Cerebellar cortex (tissue), 1 donor: ENCODE measurements around the gene ATM.
"Not testable (repeated sequence)": the region's sequence is repeated elsewhere in the genome, so short reads cannot be mapped to it uniquely, and the experiment has no call there.

Experiments
- DNase-seq: peaks from one replicate; pipeline ENCODE4 v3.0.0-alpha.2; 2015; ENCODE audit warnings: low spot score

The ATM gene

DNA sequence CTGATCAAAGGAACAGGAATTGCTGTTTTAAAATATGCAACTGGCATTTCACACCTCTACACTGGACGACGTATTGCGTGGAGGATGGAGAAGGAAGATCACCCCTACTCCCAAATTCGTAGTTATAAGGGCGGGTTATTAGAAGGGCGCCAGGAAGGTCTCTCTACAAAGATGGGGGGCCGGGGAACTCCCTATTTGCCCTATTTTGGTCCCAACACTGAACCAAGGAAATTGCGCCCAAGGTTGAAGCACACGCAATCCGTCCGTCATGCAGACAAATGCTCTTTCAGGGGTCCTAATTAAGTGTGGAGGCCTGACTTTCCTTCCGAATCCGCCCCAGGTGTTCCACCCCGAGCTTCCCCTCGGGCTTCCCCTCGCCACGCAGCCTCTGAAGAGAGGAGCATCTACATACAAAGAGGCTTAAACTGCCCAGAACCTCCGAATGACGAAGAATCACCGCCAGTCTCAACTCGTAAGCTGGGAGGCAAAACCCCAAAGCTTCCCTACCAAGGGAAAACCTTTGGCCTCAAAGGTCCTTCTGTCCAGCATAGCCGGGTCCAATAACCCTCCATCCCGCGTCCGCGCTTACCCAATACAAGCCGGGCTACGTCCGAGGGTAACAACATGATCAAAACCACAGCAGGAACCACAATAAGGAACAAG is 825 bp upstream of the ATM start:
- DNase-seq: no peak

DNA sequence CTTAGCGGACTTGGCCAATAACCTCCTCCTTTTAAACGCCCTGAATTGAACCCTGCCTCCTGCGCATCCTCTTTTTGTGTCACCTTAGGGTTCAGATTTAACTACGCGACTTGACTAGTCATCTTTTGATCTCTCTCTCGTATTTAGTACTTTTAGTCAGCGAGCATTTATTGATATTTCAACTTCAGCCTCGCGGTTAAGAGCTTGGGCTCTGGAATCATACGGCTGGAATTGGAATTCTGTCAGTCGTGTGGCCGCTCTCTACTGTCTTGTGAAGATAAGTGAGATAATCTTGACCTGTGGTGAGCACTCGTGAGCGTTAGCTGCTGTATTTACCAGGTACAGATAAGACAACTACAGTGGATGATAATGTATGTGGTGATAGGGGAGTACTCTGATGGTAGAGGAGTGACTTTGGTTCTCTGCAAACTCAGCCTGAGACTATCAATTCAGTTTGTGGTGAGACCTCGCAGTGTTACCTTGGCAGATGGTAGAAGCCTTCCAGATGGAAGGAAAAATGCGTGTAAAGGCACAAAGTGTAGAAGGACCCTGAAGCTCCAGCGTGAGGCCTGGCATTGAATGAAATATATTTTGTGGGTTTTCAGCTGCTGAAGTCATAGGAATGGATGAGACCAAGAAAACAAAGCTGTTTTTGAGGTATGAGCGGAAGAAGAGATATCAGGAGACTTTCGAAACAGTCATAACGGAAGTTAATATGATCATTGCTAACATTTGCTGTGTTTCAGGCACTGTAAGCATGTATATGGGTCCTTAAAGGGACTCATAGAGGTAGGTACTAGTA is 682 bp downstream of the ATM start:
- DNase-seq: peak; percentile 55

DNA sequence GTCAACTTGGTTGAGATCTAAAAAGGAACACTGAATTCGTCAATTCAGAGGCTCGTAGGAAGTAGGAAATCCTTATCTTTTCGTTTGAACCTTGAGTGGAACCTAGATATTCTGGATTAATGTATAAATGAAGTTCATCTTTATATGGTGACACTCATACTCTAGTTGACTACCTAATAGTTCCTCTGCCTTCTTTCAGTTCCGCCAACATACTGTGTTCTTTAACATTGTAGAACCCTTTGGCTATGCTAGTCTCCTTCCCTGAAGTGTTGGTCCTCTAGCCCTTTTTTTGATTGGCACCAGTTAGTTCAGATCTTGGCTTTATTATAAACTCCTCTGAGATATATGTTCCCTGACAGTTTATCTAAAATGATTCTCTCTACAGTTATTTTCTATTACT is 1.5 kb downstream of the ATM start:
- no peak for DNase-seq

GRCh38 chr11:108224911-108225786 is 2.3 kb downstream of the ATM start:
- no peak for DNase-seq

- DNase-seq: no peak
Observed at GRCh38 chr11:108226036-108226435, 3.2 kb downstream of the ATM start.

GRCh38 chr11:108228251-108228650 is 5.4 kb downstream of the ATM start:
- DNase-seq: no peak

- no peak for DNase-seq
Observed at GRCh38 chr11:108233277-108233945, 10.5 kb downstream of the ATM start.

GRCh38 chr11:108235192-108235591 is 12.3 kb downstream of the ATM start:
- no peak for DNase-seq

GRCh38 chr11:108235633-108236032 is 12.8 kb downstream of the ATM start:
- DNase-seq: no peak

- no peak for DNase-seq
Observed at GRCh38 chr11:108237058-108237481, 14.2 kb downstream of the ATM start.

GRCh38 chr11:108239076-108239475 is 16.2 kb downstream of the ATM start:
- DNase-seq: no peak

- DNase-seq: no peak
Observed at GRCh38 chr11:108241330-108242037, 18.6 kb downstream of the ATM start.

GRCh38 chr11:108242422-108242821 is 19.6 kb downstream of the ATM start:
- DNase-seq: no peak

DNA sequence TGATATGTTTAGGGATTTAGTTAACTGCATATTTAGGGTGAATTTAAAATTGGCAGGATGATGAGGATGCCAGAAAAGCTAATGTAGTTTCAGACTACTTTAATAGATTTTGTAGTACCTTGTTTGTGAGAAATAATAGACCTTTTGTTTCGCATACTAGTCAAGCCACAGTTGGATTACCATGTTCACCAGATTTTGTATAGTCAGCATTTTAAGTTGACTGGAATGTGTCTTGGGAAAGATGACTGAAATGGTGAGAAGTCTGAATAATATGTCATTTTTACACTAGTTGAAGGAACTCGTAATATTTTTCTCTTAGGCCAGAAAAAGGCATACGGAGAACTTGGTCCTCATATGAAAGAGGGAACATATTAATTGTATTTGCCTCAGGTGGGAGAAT is 23.4 kb downstream of the ATM start:
- no peak for DNase-seq

DNA sequence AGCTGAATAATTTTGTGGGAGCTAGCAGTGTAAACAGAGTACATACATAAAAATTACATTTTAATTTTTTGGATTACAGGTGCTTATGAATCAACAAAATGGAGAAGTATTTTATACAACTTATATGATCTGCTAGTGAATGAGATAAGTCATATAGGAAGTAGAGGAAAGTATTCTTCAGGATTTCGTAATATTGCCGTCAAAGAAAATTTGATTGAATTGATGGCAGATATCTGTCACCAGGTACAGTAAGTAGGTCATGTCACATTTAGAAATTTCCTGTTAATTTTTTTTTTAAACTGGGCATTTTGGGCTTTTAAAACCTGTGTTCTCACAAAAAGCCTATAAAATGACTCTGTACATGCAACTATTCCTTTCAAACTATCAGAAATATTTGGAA is 24.0 kb downstream of the ATM start:
- no peak for DNase-seq

DNA sequence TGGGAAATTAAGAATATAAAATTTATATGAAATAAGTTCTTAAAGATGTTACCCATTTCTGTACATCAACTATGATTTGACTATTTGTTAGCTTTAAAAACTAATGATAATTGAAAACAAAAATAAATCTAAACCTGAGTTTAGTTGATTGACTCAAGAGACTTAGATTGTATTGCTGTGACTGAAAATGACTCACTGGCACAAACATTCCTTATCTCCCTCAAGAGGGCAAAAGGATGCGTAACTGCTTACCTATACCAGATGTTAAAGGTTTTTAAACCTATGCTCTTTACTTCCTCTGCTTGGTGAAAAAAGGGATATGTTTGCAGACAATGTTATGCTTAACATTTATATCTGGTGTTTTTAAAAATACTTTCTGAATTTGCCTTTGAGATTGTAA is 30.3 kb downstream of the ATM start:
- DNase-seq: no peak

DNA sequence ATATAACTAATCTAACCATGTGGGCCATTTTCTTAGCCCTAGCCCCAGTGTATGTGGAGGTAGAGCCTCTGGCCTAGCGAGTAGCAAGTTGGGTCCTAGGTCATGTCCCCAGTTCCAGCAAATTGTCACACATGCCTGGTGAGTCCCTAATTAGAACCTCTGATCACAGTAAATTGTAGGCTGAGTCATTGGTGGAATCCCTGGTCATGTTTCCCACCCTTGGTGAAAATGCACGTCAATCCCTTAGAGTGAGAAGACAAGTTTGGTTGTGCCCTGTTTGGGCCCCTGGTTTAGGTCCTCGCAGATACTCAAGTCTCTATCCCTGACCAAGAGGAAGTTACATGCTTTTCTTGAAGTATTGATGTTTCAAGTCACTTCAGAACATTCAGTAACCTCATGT is 46.7 kb downstream of the ATM start:
- no peak for DNase-seq

DNA sequence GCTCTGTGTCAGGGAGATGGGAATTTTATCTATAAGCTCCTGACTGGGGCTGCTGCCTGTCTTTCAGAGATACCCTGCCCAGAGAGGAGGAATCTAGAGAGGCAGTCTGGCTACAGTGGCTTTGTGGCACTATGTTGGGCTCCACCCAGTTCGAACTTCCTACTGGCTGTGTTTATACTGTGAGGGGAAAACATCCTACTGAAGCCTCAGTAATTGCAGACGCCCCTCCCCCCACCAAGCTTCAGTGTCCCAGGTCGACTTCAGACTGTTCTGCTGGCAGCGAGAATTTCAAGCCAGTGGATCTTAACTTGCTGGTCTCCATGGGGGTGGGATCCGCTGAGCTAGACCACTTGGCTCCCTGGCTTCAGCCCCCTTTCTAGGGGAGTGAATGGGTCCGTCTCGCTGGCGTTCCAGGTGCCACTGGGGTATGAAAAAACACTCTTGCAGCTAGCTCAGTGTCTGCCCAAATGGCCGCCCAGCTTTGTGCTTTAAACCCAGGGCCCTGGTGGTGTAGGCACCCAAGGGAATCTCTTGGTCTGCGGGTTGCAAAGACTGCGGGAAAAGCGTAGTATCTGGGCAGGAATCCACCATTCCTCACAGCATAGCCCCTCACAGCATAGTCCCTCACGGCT is 54.2 kb downstream of the ATM start:
- DNase-seq: not testable (repeated sequence)

GRCh38 chr11:108278546-108278945 is 55.7 kb downstream of the ATM start:
- peak; percentile 9 for DNase-seq

DNA sequence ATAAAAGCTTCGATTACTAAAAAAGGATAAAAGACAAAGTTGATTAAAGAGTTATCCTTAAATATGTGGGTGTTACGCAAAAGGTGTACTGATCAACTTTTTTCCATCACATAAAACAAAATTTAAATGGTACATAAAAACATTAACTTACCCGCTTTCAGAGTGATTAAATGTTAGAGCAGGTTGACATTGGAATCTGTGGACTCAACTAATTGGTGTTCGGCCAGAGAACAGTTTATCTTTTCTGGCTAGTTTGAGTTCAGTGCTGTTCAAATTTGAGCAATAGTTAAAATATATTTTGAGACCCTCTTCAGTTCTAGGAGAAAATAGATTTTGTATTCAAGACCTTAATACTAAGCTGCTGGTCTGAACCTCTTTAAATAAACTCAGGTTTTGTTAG is 56.1 kb downstream of the ATM start:
- DNase-seq: no peak

- DNase-seq: no peak
Observed at GRCh38 chr11:108286370-108286769, 63.5 kb downstream of the ATM start.
